Spleen (tissue), 11 donors: ENCODE results near the gene KRT16. TPM values are rescaled to one million over a fixed set of nuclear protein-coding genes. Genes with fewer than 3 reads are reported as not detected.
"Not testable (repeated sequence)": the region's sequence is repeated elsewhere in the genome, so short reads cannot be mapped to it uniquely, and the experiment has no call there.

Experiments used
- DNase-seq: peaks from one replicate; pipeline ENCODE4 v3.0.0-alpha.2; 2020
- H3K27ac ChIP-seq, 8 donors: fragments of 200-600 bp; sonication (generic) in 7 of 8; 1 replicate in 4 of 8; 2 replicates in 4 of 8; pipeline versions ENCODE4 v1.5.0 to v1.8.0; 2016 to 2021; ENCODE audit warnings: inconsistent platforms in 4 of 8, mild to moderate bottlenecking in 4 of 8, moderate library complexity in 1 of 8
- H3K27me3 ChIP-seq, 7 donors: fragments of 200-600 bp; sonication (generic) in 6 of 7; replicated peaks in 1 of 7; 1 replicate in 4 of 7; 2 replicates in 3 of 7; pipeline versions ENCODE4 v1.5.0 to v1.8.0; 2016 to 2021; ENCODE audit warnings: inconsistent platforms in 3 of 7, mild to moderate bottlenecking in 1 of 7
- H3K36me3 ChIP-seq, 6 donors: fragments of 200-600 bp; sonication (generic) in 5 of 6; 1 replicate in 4 of 6; 2 replicates in 2 of 6; pipeline versions ENCODE4 v1.5.0 to v1.8.0; 2016 to 2021; ENCODE audit warnings: inconsistent platforms in 2 of 6
- H3K4me1 ChIP-seq, 6 donors: fragments of 200-600 bp; sonication (generic) in 5 of 6; 1 replicate in 3 of 6; 2 replicates in 3 of 6; pipeline versions ENCODE4 v1.5.0 to v1.8.0; 2016 to 2021; ENCODE audit warnings: inconsistent platforms in 3 of 6
- H3K4me3 ChIP-seq, 8 donors: fragments of 200-600 bp; sonication (generic) in 7 of 8; 1 replicate in 4 of 8; 2 replicates in 4 of 8; pipeline versions ENCODE4 v1.5.0 to v1.8.0; 2016 to 2021; ENCODE audit warnings: inconsistent platforms in 4 of 8, mild to moderate bottlenecking in 4 of 8, moderate library complexity in 2 of 8
- H3K9me3 ChIP-seq, 8 donors: fragments of 200-600 bp; sonication (generic) in 7 of 8; 1 replicate in 4 of 8; 2 replicates in 4 of 8; pipeline versions ENCODE4 v1.5.0 to v1.8.0; 2016 to 2021; ENCODE audit warnings: inconsistent platforms in 4 of 8
- POLR2A ChIP-seq, 3 donors: fragments of 450-650 bp; IDR thresholded peaks; one replicate each; pipeline ENCODE4 v1.5.1; 2017; ENCODE audit warnings: antibody characterized with exemption in 3 of 3, mild to moderate bottlenecking in 1 of 3
- POLR2AphosphoS5 ChIP-seq, 3 donors: sonication (generic); formaldehyde crosslinking; IDR thresholded peaks; one replicate each; pipeline ENCODE4 v1.5.1; 2017; ENCODE audit warnings: antibody characterized with exemption in 3 of 3
- WGBS, 5 donors: extraction: QIAGEN DNeasy Blood & Tissue Kit in 3 of 5; methylation state at CpG; one replicate each; pipeline versions ENCODE4 v1.1.5 to v1.1.7; 2013 to 2018; 5-methylcytosine and 5-hydroxymethylcytosine counted together
- intact Hi-C: fragments of 100-400 bp; cut with DNase I; formaldehyde crosslinking; loops from one replicate; pipeline ENCODE4 v1.15.0; 2023; ENCODE audit warnings: low total_unique reads
- polyA plus RNA-seq, 3 donors: library from polyadenylated mRNA; stranded (reverse); fragments of 200-250 nt; gene quantifications; one replicate each; pipeline ENCODE4 v1.2.1, GENCODE V29; 2013
- total RNA-seq, 7 donors: library from RNA; depleted of rRNA in 3 of 7; stranded (reverse); fragments of >200 nt in 3 of 7; fragmentation: NEBNext Ultra II Directional in 4 of 7; extraction: Animal tissue kit (Norgen Biotek cat#: 25700) in 4 of 7; gene quantifications; one replicate each; pipeline versions ENCODE4 v1.1.0 to v1.2.1, GENCODE V29; 2016 to 2021
- TF ChIP-seq, protein P1 (sequence below), 11 experiments: fragments of 200-600 bp in 7 of 11; fragments of 450-650 bp in 4 of 11; sonication (generic) in 4 of 11; IDR thresholded peaks in 8 of 11; conservative IDR thresholded peaks in 3 of 11; 1 replicate in 7 of 11; 2 replicates in 4 of 11; pipeline versions ENCODE4 v1.4.0 to v1.8.0; 2016 to 2021; ENCODE audit warnings: antibody characterized with exemption in 11 of 11, inconsistent platforms in 4 of 11, mild to moderate bottlenecking in 1 of 11
- donor health status: healthy with polysubstance abuse.
- donor health status: DM: no; HTN: no; CAD: no; lungs with moderate emphysema.
- donor health status: DM: no; HTN: no; CAD: no.
- donor health status: Bipolar disorder and iron deficiency.
- donor health status: healthy.
- donor health status: DM: no; HTN: no; CAD: no.
- donor health status: DM: yes; HTN: yes; CAD: no.

KRT16 gene
- total and polyA plus RNA-seq, 10 donors: 0.07 to 0.19 TPM; not detected in 8

DNA sequence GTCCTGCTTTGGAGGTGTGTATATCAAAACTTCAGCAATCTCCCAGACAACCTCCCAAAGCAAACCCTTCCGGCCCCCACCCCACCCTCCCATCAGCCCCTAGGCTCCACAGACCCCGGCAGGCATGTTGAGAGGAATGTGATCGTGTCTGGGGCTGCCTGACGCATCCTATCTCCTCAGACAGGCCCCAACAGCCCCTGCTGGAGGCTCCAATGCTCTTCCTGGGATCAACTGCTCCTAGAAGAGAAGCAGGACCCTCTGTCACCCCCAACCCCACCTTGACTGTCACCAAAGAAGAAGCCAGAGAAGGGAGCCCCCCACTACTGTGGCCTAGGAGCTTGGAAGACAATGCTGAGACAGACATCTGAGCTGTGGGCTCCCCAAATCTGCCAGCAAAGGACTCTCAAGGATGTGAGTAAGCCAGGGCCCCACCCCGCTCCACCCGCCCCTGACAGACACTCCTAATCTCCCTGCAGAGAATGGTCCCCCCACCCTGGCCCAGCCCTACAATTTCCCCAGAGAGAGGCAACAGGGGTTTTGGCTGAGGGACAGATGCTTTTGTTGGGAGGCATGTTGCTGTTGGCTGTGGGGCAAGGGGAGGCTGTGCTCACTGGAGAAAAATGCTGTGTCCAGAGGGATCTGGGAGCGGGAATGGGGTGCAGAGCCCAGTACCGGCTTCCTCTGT lies 24.3 kb downstream of the KRT16 start:
- no peak for DNase-seq
- H3K4me3 ChIP-seq: no peak overlapping the region
- H3K36me3 ChIP-seq: no peaks in the 10 kb centered on the region
- intact Hi-C loops: no loop called here
- H3K4me1 ChIP-seq: no peaks in the 10 kb centered on the region
- H3K27me3 ChIP-seq: peaks cover 0 to 31% (median 0%) of the 10 kb centered on the region in 7 donors
- no peak overlapping the region for H3K27ac ChIP-seq
- WGBS, 5 donors: 77 to 93% (median 81%) methylated on average over 2 to 7 of the region's 8 CpGs
- no peaks in the 10 kb centered on the region for H3K9me3 ChIP-seq
- TF ChIP-seq POLR2AphosphoS5 (IDR thresholded peaks at IDR 0.05) (no peak), POLR2A (IDR thresholded peaks at IDR 0.05) (no peak)
- TF ChIP-seq, protein P1, sequence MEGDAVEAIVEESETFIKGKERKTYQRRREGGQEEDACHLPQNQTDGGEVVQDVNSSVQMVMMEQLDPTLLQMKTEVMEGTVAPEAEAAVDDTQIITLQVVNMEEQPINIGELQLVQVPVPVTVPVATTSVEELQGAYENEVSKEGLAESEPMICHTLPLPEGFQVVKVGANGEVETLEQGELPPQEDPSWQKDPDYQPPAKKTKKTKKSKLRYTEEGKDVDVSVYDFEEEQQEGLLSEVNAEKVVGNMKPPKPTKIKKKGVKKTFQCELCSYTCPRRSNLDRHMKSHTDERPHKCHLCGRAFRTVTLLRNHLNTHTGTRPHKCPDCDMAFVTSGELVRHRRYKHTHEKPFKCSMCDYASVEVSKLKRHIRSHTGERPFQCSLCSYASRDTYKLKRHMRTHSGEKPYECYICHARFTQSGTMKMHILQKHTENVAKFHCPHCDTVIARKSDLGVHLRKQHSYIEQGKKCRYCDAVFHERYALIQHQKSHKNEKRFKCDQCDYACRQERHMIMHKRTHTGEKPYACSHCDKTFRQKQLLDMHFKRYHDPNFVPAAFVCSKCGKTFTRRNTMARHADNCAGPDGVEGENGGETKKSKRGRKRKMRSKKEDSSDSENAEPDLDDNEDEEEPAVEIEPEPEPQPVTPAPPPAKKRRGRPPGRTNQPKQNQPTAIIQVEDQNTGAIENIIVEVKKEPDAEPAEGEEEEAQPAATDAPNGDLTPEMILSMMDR (IDR thresholded peaks at IDR 0.05 in 8 of 11, conservative IDR thresholded peaks at IDR 0.05 in 3 of 11): no peak

DNA sequence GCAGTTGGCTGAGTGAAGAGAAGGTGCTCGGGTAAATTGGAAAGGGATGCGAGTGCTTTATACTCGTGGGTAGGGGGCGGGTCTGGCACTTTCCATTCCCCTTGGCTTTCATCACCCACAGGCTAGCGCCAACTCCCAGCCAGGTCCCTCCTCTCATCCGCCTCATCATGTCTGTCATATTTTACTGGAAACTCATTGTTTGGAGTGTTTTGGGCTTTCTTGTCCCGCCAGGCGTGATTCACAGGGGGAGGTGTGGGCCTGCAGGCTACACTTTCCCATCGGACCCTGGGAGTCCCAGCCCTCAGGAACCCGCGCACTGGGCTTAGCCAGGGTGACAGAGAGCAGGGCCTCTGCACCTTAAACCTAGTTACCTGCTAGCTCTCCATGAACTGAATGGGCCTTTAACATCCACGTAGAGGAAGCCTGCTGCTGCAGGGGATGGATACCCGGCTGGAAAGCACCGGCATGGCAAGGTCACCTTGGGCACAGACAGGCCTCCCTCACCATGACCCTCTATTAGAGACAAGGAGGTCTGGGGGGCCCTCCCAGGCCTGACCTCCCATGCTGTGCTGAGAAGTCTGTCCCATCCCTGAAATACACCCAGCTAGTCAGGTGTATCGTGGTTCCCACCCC lies 25.6 kb downstream of the KRT16 start, which contains the start of gene KRT14:
Gene KRT14 (minus strand): TSS at position 33 of the 633 bp plus-strand sequence. CDS start 61 bp downstream, outside the sequence.
- DNase-seq: no peak
- TF ChIP-seq, protein P1 (IDR thresholded peaks at IDR 0.05 in 8 of 11, conservative IDR thresholded peaks at IDR 0.05 in 3 of 11): no peak
- TF ChIP-seq POLR2A (IDR thresholded peaks at IDR 0.05) (no peak), POLR2AphosphoS5 (IDR thresholded peaks at IDR 0.05) (no peak)
- Histone ChIP-seq H3K9me3 (no peaks in the 10 kb centered on the region), H3K4me3 (no peak within 1 kb of the TSS), H3K27ac (no peak within 1 kb of the TSS), H3K4me1 (no peaks in the 10 kb centered on the region), H3K36me3 (no peaks in the 10 kb centered on the region), H3K27me3 (peaks cover 0 to 30% (median 0%) of the 10 kb centered on the region in 7 donors)
- WGBS, 5 donors: 69 to 92% (median 76%) methylated on average over 10 to 15 of the region's 15 CpGs
- intact Hi-C loops: no loop called here

DNA sequence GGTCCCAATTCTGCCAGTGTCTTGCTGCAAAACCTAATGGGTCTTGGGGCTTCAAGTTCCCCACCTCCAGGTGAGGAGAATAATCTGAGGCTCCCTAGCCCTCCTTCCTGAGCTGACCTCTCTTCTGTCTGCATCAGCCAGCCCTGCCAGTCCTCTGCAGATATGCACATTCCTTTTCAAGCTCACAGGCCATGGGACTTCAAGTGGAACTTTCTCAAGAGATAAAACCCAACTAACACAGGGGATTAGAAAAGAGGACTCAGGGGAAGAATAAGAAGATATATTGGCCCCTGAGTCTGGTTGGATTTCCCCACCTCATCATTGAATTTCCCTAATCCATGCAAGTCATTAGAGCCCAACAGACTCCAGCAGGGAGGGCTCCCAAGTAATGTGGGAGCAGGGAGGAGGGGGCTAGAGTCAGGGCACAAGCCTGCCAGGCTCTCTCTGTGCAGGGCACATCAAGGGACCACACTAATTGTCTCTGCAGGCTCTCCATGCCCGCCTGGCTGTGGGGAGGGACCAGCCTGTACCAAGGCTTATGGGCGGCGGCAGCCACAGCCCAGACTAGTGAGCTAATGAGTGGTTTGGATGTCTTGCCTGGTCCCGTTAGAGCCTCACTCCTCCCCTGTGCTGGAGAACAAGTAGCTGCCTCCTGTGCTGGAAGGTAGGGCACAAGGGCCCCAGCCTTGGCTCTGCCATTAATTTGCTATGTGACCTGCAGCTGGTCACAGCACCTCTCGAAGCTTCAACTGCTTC lies 27.1 kb downstream of the KRT16 start:
- DNase-seq: no peak

DNA sequence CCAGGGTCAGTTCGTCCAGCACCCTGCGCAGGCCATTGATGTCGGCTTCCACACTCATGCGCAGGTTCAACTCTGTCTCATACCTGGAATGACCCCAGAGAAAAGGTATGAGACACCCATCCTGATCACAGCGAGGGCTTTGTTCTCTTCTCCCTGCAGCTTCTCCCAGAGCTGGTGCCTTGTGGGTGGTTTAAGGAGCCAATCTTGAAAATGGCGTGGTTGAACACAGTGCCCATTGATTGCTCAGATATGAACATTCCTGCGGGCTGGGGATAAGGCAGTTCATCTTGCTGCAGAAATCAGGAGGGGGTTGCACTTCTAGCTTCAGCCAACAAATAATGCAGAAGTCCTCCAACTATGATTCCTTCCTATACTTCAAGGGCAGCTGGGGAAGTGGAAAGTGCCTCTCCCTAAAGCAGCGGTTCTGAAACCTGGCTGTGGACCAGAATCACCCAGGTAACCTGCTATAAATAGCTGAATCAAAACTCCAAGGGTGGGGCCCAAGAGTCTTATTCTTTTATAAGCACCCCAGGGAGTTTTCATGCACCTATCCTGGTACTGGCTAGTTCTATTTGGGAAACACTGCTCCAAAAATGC lies 28.1 kb downstream of the KRT16 start:
- H3K4me1 ChIP-seq, H3K36me3 ChIP-seq, intact Hi-C loops, H3K9me3 ChIP-seq, H3K4me3 ChIP-seq, H3K27ac ChIP-seq, DNase-seq: not testable (repeated sequence)
- 74 to 84% (median 82%) methylated on average over 8 of the region's 8 CpGs for WGBS, 5 donors
- peaks cover 0 to 42% (median 0%) of the 10 kb centered on the region in 7 donors for H3K27me3 ChIP-seq

More for the DNA sequence above, 27.1 kb downstream of the KRT16 start:
- no peaks in the 10 kb centered on the region for H3K4me1 ChIP-seq
- H3K27me3 ChIP-seq: peaks cover 0 to 31% (median 0%) of the 10 kb centered on the region in 7 donors
- no peak overlapping the region for H3K4me3 ChIP-seq
- no peak overlapping the region for H3K27ac ChIP-seq
- no peaks in the 10 kb centered on the region for H3K36me3 ChIP-seq
- no peaks in the 10 kb centered on the region for H3K9me3 ChIP-seq
- intact Hi-C loops: no loop called here
- TF ChIP-seq, protein P1 (IDR thresholded peaks at IDR 0.05 in 8 of 11, conservative IDR thresholded peaks at IDR 0.05 in 3 of 11): no peak
- TF ChIP-seq POLR2A (IDR thresholded peaks at IDR 0.05) (no peak), POLR2AphosphoS5 (IDR thresholded peaks at IDR 0.05) (no peak)
- WGBS, 5 donors: 70 to 86% (median 83%) methylated on average over 5 of the region's 5 CpGs
